Measurements from ENCODE around the gene URI1.
A peak's percentile ranks its signal among the peaks of the same experiment; 100 is the strongest.
"Not testable (repeated sequence)": the region's sequence is repeated elsewhere in the genome, so short reads cannot be mapped to it uniquely, and the experiment has no call there.

Gene URI1, protein sequence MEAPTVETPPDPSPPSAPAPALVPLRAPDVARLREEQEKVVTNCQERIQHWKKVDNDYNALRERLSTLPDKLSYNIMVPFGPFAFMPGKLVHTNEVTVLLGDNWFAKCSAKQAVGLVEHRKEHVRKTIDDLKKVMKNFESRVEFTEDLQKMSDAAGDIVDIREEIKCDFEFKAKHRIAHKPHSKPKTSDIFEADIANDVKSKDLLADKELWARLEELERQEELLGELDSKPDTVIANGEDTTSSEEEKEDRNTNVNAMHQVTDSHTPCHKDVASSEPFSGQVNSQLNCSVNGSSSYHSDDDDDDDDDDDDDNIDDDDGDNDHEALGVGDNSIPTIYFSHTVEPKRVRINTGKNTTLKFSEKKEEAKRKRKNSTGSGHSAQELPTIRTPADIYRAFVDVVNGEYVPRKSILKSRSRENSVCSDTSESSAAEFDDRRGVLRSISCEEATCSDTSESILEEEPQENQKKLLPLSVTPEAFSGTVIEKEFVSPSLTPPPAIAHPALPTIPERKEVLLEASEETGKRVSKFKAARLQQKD

DNA sequence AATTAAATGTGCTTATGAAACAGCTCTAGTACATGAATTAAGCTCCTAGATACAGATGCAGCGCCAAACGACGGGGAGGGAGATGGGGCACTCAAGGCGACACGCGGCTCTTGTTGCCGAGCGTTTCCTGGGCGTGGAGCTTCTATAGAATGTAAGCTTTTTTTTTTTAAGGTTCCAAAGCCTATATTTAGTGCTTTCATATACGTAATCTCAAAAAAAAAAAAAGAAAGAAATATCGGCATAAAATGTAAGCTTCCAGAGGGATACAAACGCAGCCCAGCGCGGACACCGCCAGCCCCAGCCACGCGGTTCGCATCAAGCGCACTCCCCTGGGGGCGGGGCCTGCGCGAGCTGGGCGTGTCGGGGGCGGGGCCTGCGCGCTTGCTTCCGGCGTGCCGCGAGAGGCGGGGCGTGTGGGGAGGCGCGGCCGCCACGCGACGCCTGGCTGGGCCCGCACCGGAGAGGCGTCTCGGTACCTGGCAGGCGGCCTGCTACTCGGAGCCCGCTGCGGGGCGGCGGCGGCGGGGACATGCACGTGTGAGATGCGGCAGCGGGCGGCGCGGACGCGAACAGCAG, at the start of gene URI1:
URI1 (plus strand) TSS at position 412 of the 576 bp plus-strand sequence. CDS start 309 bp downstream, outside the sequence.
- peak; percentile 86 for DNase-seq (ENCODE audit: low read depth)

GRCh38 chr19:29893606-29894284, 48.3 kb upstream of the URI1 start:
- DNase-seq (ENCODE audit: low read depth): no peak

DNA sequence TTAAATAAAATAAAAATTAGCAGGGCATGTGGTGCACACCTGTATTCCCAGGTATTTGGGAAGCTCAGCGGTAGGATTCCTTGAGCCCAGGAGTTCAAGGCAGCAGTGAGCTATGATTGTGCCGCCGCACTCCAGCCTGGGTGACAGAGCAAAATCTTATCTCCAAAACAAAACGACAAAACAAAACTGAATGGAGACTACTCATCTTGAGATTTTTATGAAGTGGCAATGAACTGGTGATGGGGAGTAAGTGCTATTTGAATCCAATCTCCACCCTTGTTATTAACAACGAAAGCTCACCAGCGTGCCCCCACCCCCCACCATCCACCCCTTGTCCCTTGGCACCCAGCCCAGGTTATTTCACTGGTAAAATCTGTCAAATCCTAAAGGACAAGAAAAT, 45.2 kb upstream of the URI1 start:
- DNase-seq (ENCODE audit: low read depth): no peak

- no peak for DNase-seq (ENCODE audit: low read depth)
These were observed 44.6 kb upstream of the URI1 start for GRCh38 chr19:29897466-29897865.

GRCh38 chr19:29904017-29904416, 38.0 kb upstream of the URI1 start:
- no peak for DNase-seq (ENCODE audit: low read depth)

DNA sequence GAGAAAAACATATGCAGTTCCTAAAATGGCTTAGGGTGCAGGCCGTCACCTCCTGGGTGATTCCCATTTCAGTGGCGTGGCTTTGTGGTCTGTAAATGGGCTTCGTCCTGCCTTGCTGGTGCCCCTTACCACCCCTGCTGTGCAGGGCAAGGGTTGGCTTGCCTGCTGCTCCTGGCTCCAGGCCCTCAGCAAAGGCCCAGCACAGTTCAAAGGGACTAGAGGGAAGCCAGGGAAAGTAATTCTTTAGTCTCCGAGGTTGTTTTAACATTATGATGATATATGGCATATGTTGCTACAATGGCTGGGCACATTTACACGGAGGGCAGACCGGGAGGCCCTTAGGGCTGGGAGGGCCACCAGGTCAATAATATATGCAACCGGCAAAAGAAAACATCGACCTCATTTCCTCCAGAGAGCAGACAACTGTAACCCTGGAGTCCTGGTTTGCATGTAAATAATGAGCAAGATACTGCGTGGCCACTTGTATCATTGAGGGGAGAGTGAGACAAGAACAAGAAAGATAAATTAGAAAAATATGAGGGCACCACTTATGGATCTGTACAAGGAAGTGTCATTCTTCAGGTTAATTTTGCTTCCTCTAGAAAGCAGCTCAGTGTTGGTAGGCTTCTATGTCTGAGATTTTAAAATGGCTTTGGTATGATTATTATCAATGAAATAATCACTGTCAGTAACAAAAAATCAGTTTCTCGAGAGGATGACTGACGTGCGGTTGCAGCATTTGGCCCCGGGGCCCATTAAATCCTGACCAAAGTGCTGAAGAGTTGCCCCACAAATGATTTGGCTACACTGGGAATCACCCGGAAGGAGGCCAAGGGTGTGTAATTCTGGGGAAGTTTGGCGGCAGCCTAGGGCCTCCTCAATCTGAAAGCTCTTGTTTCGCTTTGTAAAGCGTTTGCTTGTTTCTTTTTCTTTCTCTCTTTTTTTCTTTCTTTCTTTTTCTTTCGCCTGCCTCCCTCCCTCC, 32.8 kb upstream of the URI1 start:
- no peak for DNase-seq (ENCODE audit: low read depth)

- DNase-seq (ENCODE audit: low read depth): no peak
These were observed 27.1 kb upstream of the URI1 start for GRCh38 chr19:29914933-29915332.

DNA sequence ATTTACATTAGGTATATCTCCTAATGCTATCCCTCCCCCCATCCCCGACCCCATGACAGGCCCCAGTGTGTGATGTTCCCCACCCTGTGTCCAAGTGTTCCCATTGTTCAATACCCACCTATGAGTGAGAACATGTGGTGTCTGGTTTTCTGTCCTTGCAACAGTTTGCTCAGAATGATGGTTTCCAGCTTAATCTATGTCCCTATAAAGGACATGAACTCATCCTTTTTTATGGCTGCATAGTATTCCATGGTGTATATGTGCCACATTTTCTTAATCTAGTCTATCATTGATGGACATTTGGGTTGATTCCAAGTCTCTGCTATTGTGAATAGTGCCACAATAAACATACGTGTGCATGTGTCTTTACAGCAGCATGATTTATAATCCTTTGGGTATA, 26.2 kb upstream of the URI1 start:
- DNase-seq (ENCODE audit: low read depth): not testable (repeated sequence)

- DNase-seq (ENCODE audit: low read depth): no peak
These were observed 24.1 kb upstream of the URI1 start for GRCh38 chr19:29917911-29918310.

- DNase-seq (ENCODE audit: low read depth): no peak
These were observed 23.1 kb upstream of the URI1 start for GRCh38 chr19:29918891-29919290.

GRCh38 chr19:29922972-29923371, 19.1 kb upstream of the URI1 start:
- DNase-seq (ENCODE audit: low read depth): no peak

DNA sequence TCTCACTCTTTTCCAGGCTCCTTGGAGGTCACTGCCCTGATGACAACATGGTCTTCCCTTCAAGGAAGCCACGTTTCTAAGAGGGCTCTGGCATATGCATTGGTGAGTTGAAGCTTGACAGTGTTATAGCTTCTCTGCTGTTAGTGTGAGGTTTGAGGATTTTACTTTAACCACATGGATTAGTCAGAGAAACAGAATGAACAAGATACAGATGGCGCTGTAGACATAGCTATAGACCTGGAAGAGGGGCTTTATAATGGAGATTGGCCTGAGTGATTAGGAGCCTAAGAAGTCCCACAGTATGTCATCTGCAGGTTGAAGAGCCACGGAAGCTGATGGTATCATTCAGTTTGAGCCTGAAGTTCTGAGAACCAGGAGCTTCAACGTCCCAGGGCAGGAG, 18.4 kb upstream of the URI1 start:
- DNase-seq (ENCODE audit: low read depth): no peak

DNA sequence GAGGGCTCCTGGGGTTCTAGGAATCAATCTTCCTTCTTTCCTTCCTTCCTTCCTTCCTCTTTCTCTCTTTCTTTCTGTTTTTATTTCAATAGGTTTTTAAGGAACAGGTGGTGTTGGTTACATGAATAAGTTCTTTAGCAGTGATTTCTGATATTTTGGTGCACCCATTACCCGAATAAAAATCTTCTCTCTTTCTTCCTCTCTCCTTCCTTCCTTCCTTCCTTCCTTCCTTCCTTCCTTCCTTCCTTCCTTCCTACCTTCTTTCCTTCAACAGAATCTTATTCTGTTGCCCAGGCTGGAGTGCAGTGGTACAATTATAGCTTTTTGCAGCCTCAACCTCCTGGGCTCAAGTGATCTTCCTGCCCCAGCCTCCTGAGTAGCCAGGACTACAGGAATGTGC, 16.0 kb upstream of the URI1 start:
- DNase-seq (ENCODE audit: low read depth): no peak

- no peak for DNase-seq (ENCODE audit: low read depth)
These were observed 15.2 kb upstream of the URI1 start for GRCh38 chr19:29926801-29927200.

- DNase-seq (ENCODE audit: low read depth): no peak
These were observed 14.0 kb upstream of the URI1 start for GRCh38 chr19:29927944-29928625.

DNA sequence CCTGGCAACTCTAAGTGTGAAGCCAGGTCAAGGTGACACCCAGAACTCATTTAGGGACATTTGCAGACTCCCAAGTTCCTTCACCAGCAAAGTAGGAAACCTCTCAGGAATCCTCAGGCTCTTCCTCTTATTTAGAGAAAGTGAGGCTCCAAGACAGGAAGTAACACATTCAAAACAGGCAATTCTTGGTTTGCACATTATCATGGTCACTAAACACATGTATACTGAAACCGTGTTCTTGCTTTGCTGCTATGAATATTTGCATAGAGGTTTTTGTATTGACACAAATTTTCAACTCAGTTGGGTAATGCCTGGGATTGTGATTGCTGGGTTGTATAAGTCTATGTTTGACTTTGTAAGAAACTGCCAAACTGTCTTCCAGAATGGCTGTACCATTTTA, 13.2 kb upstream of the URI1 start:
- no peak for DNase-seq (ENCODE audit: low read depth)

DNA sequence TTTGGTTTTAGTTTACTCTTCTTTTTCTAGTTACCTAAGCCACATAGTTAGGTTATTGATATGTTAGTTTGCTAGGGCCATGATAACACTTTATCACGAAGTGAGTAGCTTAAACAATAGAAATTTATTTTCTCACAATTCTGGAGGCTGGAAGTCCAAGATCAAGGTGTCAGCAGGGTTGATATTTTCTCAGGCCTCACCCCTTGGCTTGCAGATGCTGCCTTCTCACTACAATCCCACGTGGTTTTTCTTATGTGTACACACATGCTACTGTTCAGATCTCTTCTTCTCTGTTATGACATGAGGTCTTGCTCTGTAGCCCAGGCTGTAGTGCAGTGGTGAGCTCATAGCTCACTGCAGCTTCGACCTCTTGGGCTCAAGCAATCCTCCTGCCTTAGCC, 7.8 kb upstream of the URI1 start:
- no peak for DNase-seq (ENCODE audit: low read depth)

- no peak for DNase-seq (ENCODE audit: low read depth)
These were observed 7.3 kb upstream of the URI1 start for GRCh38 chr19:29934781-29935180.

GRCh38 chr19:29936409-29936808, 5.6 kb upstream of the URI1 start:
- DNase-seq (ENCODE audit: low read depth): no peak

DNA sequence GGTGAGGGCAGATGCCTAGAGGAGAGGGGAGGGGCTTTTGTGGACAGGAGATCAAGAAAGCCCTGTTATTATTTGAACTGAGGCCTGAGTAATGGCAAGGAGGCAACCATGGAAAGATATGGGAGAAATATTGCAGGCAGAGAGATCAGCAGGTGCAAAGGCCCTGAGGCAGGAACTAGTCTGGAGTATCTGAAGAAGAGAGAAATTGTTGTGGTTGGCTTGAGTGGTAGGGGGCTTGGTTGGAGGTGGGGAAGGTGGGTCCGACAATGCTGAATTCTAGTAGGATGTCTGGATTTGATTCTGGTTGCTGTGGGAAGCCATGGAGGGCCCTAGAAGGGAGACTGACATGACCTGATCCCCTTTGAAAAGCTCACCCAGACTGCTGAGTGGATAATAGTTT, 2.4 kb upstream of the URI1 start:
- DNase-seq (ENCODE audit: low read depth): no peak

DNA sequence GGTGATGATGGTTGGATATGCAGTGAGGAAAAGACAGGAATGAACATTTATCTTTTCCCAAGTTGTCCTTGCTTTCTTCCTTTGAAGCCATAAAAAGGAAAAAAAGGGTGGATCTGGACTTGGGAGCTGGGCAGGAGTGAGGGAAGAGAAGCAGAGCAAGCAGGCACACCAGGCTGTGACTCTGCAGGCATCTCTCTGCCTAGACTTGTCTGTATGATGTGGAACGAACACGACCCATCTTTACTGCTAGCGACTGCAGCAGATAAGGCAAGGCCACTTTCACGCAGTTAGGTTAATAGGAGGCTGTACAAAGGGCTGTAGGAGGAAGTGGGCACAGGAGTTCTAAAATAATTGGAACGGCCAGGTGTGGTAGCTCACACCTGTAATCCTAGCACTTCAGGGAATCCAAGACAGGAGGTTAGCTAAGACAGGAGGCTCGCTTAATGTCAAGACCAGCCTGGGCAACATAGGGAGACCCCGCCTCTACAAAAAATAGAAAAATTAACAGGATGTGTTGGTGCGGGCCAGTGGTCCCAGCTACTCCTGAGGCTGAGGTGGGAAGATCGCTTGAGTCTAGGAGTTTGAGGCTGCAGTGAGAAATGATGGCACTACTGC, 961 bp upstream of the URI1 start:
- no peak for DNase-seq (ENCODE audit: low read depth)
